MCF 10A (cell line): ENCODE data around the gene RASA2. TPM values are rescaled to one million over a fixed set of nuclear protein-coding genes. Genes with fewer than 3 reads are reported as not detected.

Experiments
- BruUV-seq: library from RNA; stranded (reverse); fragments of 400-500 nt; replicated peaks from 2 replicates; lab custom pipeline; 2021; lab: Mats Ljungman, UMichigan
- CTCF ChIA-PET: fragments of 300-600 bp; sonication (Branson Sonifier 250); formaldehyde crosslinking; extraction: SDS; loops from one replicate; lab custom pipeline; 2021; ENCODE audit warnings: antibody characterized with exemption, inconsistent platforms; lab: Yijun Ruan, JAX
- POLR2A ChIA-PET: fragments of 300-600, 350-650 bp; sonication (Branson Sonifier 250); formaldehyde crosslinking; extraction: SDS; loops from one replicate; lab custom pipeline; 2020; ENCODE audit warnings: antibody characterized with exemption, inconsistent platforms; lab: Yijun Ruan, JAX
- DNase-seq: peaks from one replicate; pipeline ENCODE4 v3.0.0-alpha.2; 2018; ENCODE audit not compliant: unreplicated experiment
- H3K27ac Mint-ChIP-seq: one replicate; pipeline ENCODE4 v1.8.0; 2022; ENCODE audit warnings: mild to moderate bottlenecking, low read depth, mixed read lengths; ENCODE audit not compliant: unreplicated experiment
- H3K27me3 Mint-ChIP-seq: one replicate; pipeline ENCODE4 v1.8.0; 2022; ENCODE audit warnings: mixed read lengths; ENCODE audit not compliant: insufficient read depth, unreplicated experiment
- H3K36me3 Mint-ChIP-seq: one replicate; pipeline ENCODE4 v1.8.0; 2022; ENCODE audit warnings: mild to moderate bottlenecking, moderate library complexity, mixed read lengths; ENCODE audit not compliant: insufficient read depth, unreplicated experiment
- H3K4me1 Mint-ChIP-seq: one replicate; pipeline ENCODE4 v1.8.0; 2022; ENCODE audit warnings: mixed read lengths; ENCODE audit not compliant: insufficient read depth, unreplicated experiment
- H3K4me3 Mint-ChIP-seq: one replicate; pipeline ENCODE4 v1.8.0; 2022; ENCODE audit warnings: mild to moderate bottlenecking, moderate library complexity, mixed read lengths; ENCODE audit not compliant: unreplicated experiment
- H3K9me3 Mint-ChIP-seq: one replicate; pipeline ENCODE4 v1.8.0; 2022; ENCODE audit warnings: mixed read lengths; ENCODE audit not compliant: unreplicated experiment
- intact Hi-C: fragments of 100-400 bp; cut with micrococcal nuclease; formaldehyde crosslinking; loops from 2 replicates; pipeline ENCODE4 v1.14.1; 2022
- total RNA-seq: library from RNA; stranded (reverse); gene quantifications from 2 replicates; pipeline ENCODE4 v1.2.3, GENCODE V29; 2022
- TF ChIP-seq, protein P1 (sequence below): fragments of 200-600 bp; IDR thresholded peaks from one replicate; pipeline ENCODE4 v1.8.0; 2022; ENCODE audit warnings: antibody characterized with exemption, mild to moderate bottlenecking; ENCODE audit not compliant: unreplicated experiment

The RASA2 gene
- total RNA-seq, 1 experiment from 2014 or later: 19.5 TPM

DNA sequence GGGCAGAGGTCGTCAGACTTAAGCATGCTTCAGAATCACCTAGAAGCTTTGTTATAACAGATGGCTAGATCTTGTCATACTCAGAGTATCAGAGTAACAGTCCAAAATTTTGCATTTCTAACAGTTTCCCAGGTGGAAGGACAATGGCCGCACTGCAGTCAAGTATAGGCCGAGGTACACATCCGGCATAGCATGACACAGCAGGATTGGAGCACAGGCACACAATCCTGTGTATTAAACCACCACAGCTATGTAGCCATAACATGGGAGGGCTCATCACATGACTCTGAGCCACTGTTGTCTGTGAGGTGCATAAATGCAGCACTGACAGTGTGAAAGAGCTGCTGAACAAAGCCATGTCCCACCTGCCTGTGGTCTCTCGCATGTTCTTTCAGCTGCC lies 165.5 kb downstream of the RASA2 start:
- DNase-seq: no peak
- Mint-ChIP-seq H3K36me3 (no peaks in the 10 kb centered on the region), H3K9me3 (no peaks in the 10 kb centered on the region), H3K4me1 (peaks cover 13% of the 10 kb centered on the region), H3K27ac (no peak overlapping the region), H3K27me3 (no peaks in the 10 kb centered on the region), H3K4me3 (no peak overlapping the region)
- intact Hi-C loops: no loop called here
- TF ChIP-seq, protein P1, sequence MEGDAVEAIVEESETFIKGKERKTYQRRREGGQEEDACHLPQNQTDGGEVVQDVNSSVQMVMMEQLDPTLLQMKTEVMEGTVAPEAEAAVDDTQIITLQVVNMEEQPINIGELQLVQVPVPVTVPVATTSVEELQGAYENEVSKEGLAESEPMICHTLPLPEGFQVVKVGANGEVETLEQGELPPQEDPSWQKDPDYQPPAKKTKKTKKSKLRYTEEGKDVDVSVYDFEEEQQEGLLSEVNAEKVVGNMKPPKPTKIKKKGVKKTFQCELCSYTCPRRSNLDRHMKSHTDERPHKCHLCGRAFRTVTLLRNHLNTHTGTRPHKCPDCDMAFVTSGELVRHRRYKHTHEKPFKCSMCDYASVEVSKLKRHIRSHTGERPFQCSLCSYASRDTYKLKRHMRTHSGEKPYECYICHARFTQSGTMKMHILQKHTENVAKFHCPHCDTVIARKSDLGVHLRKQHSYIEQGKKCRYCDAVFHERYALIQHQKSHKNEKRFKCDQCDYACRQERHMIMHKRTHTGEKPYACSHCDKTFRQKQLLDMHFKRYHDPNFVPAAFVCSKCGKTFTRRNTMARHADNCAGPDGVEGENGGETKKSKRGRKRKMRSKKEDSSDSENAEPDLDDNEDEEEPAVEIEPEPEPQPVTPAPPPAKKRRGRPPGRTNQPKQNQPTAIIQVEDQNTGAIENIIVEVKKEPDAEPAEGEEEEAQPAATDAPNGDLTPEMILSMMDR: no peak
- ChIA-PET POLR2A (interaction anchor here (0.7 kb wide), 1 partner anchor 286 kb away, joined by 4 read pairs; no protein-coding TSS in a partner anchor), CTCF (interaction anchor here (0.6 kb wide), 1 partner anchor 192 kb away, joined by 3 read pairs; no protein-coding TSS in a partner anchor)
- no TSS peak for BruUV-seq

GRCh38 chr3:141653847-141654246 lies 167.0 kb downstream of the RASA2 start:
- Mint-ChIP-seq H3K4me1 (peaks cover 16% of the 10 kb centered on the region), H3K27me3 (peaks cover 12% of the 10 kb centered on the region), H3K4me3 (no peak overlapping the region), H3K36me3 (no peaks in the 10 kb centered on the region), H3K27ac (no peak overlapping the region), H3K9me3 (no peaks in the 10 kb centered on the region)
- intact Hi-C loops: no loop called here
- TF ChIP-seq, protein P1: no peak
- BruUV-seq: no TSS peak
- CTCF ChIA-PET: interaction anchor here (1.3 kb wide), 1 partner anchor 9 kb away, joined by 3 read pairs; no protein-coding TSS in a partner anchor
- no peak for DNase-seq
- POLR2A ChIA-PET: no interaction called here

- no peak for DNase-seq
- ChIA-PET POLR2A (interaction anchor here (1.4 kb wide), 1 partner anchor 49 kb away, joined by 3 read pairs; no protein-coding TSS in a partner anchor), CTCF (no interaction called here)
- TF ChIP-seq, protein P1: no peak
- Mint-ChIP-seq H3K4me3 (no peak overlapping the region), H3K36me3 (no peaks in the 10 kb centered on the region), H3K27ac (no peak overlapping the region), H3K27me3 (peaks cover 28% of the 10 kb centered on the region), H3K4me1 (peaks cover 26% of the 10 kb centered on the region), H3K9me3 (no peaks in the 10 kb centered on the region)
- BruUV-seq: no TSS peak
- intact Hi-C loops: no loop called here
Measured at GRCh38 chr3:141655801-141656200, 169.0 kb downstream of the RASA2 start.

GRCh38 chr3:141656771-141657170 lies 169.9 kb downstream of the RASA2 start:
- Mint-ChIP-seq H3K4me3 (no peak overlapping the region), H3K9me3 (no peaks in the 10 kb centered on the region), H3K27me3 (peaks cover 28% of the 10 kb centered on the region), H3K36me3 (no peaks in the 10 kb centered on the region), H3K4me1 (peaks cover 26% of the 10 kb centered on the region), H3K27ac (no peak overlapping the region)
- BruUV-seq: no TSS peak
- peak; percentile 86 for DNase-seq
- POLR2A ChIA-PET: interaction anchor here (0.6 to 1.4 kb wide), 2 partner anchors 50 to 218 kb away, joined by 3 read pairs; no protein-coding TSS in a partner anchor
- CTCF ChIA-PET: interaction anchor here (0.9 to 1.4 kb wide), 2 partner anchors 13 to 77 kb away, joined by 3 to 5 read pairs; no protein-coding TSS in a partner anchor
- intact Hi-C loops: no loop called here
- TF ChIP-seq, protein P1: no peak
